T-helper 9 cell (primary cell): ENCODE results near the gene RASA3.

Experiments
- DNase-seq: peaks from one replicate; pipeline ENCODE4 v3.0.0-alpha.2; 2020

RASA3 gene

GRCh38 chr13:113960276-113960948 is 172.0 kb downstream of the RASA3 start:
- no peak for DNase-seq

- no peak for DNase-seq
These were observed 173.2 kb downstream of the RASA3 start for GRCh38 chr13:113959198-113959597.

DNA sequence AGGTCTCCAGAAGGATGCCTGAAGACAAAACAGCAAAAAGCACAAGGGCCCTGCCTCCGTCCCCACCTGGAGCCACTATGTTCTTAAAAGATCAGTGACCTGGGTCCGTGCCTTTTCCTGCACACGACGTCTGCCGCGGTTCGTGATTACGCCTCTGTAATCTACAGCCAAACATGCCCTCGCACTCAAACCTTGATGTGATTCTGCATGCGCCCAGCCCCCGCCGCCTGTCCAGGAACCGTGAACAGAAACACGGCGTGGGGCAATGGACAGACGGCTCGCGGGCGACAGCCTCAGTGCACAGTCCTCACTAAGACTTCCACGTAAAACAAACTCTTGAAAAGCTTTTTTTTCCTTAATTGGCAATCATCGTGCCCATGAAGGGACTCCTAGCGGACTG is 174.1 kb downstream of the RASA3 start:
- DNase-seq: no peak

GRCh38 chr13:113956571-113956970 is 175.9 kb downstream of the RASA3 start:
- DNase-seq: no peak

DNA sequence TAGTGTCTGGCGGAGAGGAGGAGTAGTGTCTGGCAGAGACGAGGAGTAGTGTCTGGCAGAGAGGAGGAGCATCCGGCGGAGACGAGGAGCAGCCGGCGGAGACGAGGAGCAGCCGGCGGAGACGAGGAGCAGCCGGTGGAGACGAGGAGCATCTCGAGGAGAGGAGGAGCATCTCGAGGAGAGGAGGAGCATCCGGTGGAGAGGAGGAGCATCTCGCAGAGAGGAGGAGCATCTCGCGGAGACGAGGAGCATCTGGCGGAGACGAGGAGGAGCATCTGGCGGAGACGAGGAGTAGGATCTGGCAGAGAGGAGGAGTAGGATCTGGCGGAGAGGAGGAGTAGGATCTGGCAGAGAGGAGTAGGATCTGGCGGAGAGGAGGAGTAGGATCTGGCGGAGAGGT is 176.7 kb downstream of the RASA3 start:
- DNase-seq: no peak

- DNase-seq: no peak
These were observed 177.2 kb downstream of the RASA3 start for GRCh38 chr13:113955235-113955634.

DNA sequence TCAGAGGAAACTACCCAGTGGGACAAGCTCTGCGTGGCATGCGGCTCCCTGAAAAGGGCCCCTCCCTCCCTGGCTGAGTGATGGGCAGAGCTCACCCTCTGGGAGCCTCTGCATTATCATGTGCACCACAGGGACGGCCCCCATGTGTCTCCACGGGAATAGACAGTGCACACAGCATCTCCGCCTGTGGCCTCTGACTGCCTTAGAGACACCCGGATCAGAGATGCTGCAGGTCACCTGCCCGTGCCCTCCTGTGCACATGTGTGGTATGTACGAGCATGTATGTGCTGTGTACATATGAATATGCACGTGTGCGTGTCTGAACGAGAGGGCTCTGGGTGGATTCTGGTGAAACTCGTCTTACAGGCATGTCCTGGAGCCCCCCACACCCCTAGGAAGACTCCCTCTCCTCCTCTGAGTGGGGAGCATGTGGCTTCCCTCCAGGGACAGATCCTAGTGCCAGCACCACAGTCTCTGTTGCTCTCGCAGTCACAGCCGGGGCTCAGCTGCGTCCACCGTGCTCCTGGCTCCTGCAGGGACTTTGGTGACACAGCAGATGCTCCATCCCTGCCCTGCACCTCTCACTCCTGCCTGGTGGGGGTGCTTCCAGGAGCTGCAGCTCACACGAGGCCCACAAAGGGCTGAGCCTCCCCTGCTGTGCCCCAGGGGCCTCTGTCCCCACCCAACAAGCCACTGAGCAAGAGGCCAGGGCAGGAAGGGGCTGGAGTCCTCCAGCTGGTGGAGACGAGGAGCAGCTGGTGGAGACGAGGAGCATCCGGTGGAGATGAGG is 178.2 kb downstream of the RASA3 start:
- no peak for DNase-seq

- no peak for DNase-seq
These were observed 178.9 kb downstream of the RASA3 start for GRCh38 chr13:113953561-113953960.

DNA sequence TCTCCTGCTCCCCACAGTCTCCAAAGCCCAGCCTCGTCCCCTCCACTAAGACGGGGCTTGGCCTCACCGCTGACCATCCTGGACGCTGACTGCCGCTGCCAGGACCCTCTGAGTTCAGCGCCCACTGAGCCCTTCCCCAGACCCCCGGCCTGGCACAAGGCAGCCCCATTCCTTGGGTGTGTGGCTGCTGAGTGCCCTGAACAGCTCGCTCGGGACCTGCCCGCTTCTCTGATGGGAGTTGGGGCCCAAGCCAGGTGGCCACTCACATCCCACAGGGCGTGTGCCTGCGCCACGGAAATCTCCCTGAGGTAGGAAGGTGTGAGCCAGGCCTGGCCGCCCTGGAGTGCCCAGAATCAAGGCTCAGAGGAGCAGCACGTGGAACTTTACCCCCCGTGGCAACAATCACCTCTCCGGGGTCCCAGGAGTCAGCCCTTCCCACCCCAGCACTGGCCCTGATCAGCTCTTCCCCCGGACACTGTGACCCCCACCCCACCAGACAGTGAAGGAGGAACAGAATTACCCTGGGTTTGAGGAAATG is 179.4 kb downstream of the RASA3 start:
- no peak for DNase-seq

DNA sequence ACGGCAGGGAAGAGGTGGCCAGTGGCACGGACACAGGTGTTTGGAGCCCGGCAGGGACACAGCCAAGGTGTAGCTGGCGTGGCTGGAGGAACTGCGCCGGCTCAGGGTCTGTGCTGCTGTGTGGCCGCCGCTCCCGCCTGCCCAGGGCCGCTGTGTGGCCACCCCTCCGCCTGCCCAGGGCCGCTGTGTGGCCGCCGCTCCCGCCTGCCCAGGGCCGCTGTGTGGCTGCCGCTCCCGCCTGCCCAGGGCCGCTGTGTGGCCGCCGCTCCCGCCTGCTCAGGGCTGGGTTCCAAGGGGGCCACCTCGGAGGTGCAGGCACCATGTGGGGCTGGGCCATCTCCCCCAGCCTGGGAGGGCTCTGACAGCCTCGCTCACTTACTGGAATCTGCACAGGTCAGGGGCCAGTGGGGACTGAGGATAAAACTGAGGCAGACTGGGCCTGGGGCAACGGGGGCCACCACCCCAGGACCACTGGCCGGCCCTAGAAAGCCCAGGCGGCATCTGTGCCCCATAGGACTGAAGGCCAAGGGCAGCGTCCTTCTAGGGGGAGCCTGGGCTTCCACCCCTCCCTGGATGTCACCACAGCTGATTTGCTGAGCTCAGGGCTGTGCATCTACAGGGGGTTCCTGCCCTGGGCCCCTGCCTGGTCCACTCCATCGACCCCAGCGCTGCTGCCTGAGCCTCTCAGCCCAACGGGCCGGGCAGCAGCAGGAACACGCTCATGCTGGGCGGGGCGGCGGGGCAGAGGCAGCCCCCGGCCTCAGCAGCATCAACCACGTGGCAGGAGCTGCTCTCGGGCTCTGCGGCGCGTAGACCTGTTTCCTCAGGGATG is 180.1 kb downstream of the RASA3 start:
- DNase-seq: no peak

- DNase-seq: no peak
These were observed 181.0 kb downstream of the RASA3 start for GRCh38 chr13:113951246-113951999.

GRCh38 chr13:113950451-113951245 is 181.8 kb downstream of the RASA3 start:
- no peak for DNase-seq

DNA sequence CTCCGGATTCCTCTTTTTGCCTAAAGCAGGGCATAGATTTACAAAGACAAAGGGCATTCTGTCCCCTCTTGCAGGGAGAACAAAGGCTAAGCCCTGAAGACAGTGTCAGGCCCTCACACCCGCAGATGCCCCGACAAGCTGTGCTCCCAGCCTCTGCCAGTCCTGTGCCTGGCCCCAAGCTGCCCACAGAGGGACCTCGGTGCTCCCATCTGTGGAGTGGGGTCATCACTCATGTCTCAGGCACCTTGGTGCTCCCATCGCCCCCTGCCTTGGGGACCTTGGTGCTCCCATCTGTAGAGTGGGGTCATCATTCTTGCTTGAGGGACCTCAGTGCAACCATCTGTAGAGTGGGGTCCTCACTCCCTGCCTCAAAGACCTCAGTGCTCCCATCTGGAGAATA is 182.9 kb downstream of the RASA3 start:
- DNase-seq: no peak

GRCh38 chr13:113948034-113948742 is 184.2 kb downstream of the RASA3 start:
- no peak for DNase-seq

- DNase-seq: no peak
These were observed 185.0 kb downstream of the RASA3 start for GRCh38 chr13:113947311-113948033.

GRCh38 chr13:113946409-113947181 is 185.8 kb downstream of the RASA3 start:
- DNase-seq: no peak

DNA sequence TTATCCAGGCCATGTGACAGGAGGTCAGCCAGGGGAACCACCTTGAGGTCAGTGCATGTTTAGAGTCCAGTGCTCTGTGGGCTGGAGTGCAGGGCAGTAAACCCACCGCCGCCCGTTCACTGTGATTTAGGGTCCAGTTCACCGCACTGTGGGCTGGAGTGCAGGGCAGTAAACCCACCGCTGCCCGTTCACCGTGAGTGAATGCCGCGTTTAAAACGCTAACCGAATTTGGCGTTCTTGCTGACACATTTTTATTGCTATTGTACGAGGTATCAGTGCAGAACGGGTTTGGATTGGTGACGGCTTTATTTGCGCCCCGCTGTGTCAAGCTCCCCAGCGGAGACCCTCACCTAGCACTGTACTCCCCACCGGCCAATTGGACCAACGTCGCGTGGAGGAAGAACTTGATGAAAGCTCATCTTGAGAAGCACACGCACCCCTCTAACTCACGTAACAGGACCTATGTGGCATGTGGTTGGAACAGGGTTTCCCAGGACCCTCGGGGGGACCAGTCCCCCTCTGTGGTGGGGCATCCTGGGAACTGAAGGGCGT is 186.5 kb downstream of the RASA3 start:
- no peak for DNase-seq

- DNase-seq: no peak
These were observed 188.4 kb downstream of the RASA3 start for GRCh38 chr13:113943821-113944565.
